OCI-LY1 (cell line): Measurements from ENCODE around the gene LRRFIP1.
A peak's percentile ranks its signal among the peaks of the same experiment; 100 is the strongest.

Source experiments
- H2AFZ ChIP-seq: fragments of 200-600 bp; sonication (generic), shearing (Covaris generic); 2 replicates; pipeline ENCODE4 v1.6.0; 2014; ENCODE audit warnings: antibody characterized with exemption, mild to moderate bottlenecking, low read length
- H3F3A ChIP-seq: fragments of 200-600 bp; sonication (generic), shearing (Covaris generic); 2 replicates; pipeline ENCODE4 v1.6.0; 2014; ENCODE audit warnings: mild to moderate bottlenecking, antibody characterized with exemption, low read length, moderate library complexity; ENCODE audit not compliant: insufficient read depth
- H3K27ac ChIP-seq: fragments of 200-600 bp; sonication (generic); 2 replicates; pipeline ENCODE4 v1.5.1; 2014; ENCODE audit warnings: low read length, mixed run types, mild to moderate bottlenecking, low read depth; ENCODE audit not compliant: poor library complexity, severe bottlenecking
- H3K27me3 ChIP-seq: fragments of 200-600 bp; sonication (generic); 2 replicates; pipeline ENCODE4 v1.6.0; 2014; ENCODE audit warnings: antibody characterized with exemption, mild to moderate bottlenecking, low read length, moderate library complexity; ENCODE audit not compliant: insufficient read depth
- H3K36me3 ChIP-seq: fragments of 200-600 bp; sonication (generic); 2 replicates; pipeline ENCODE4 v1.6.1; 2014; ENCODE audit warnings: mild to moderate bottlenecking, antibody characterized with exemption, low read length, moderate library complexity, mixed read lengths; ENCODE audit not compliant: insufficient read depth
- H3K4me1 ChIP-seq: fragments of 200-600 bp; sonication (generic); 2 replicates; pipeline ENCODE4 v1.5.1; 2014; ENCODE audit warnings: mild to moderate bottlenecking, low read length, moderate library complexity; ENCODE audit not compliant: insufficient read depth, severe bottlenecking
- H3K4me2 ChIP-seq: fragments of 200-600 bp; sonication (generic), shearing (Covaris generic); 2 replicates; pipeline ENCODE4 v1.6.1; 2014; ENCODE audit warnings: low read length
- H3K4me3 ChIP-seq: fragments of 200-600 bp; sonication (generic); 2 replicates; pipeline ENCODE4 v1.5.1; 2014; ENCODE audit warnings: low read length, low read depth, mild to moderate bottlenecking, mixed read lengths; ENCODE audit not compliant: poor library complexity, severe bottlenecking
- H3K79me2 ChIP-seq: fragments of 200-600 bp; shearing (Covaris generic); 2 replicates; pipeline ENCODE4 v1.6.1; 2016; ENCODE audit warnings: mixed run types, low read length, mixed read lengths; ENCODE audit not compliant: insufficient read depth
- H3K9ac ChIP-seq: fragments of 200-600 bp; sonication (generic), shearing (Covaris generic); 2 replicates; pipeline ENCODE4 v1.6.1; 2014; ENCODE audit warnings: mild to moderate bottlenecking, low read length, mixed read lengths
- H3K9me2 ChIP-seq: fragments of 200-600 bp; sonication (generic), shearing (Covaris generic); 2 replicates; pipeline ENCODE4 v1.6.1; 2014; ENCODE audit warnings: low read depth, mild to moderate bottlenecking, low read length, mixed read lengths
- H3K9me3 ChIP-seq: fragments of 200-600 bp; shearing (Covaris generic); 2 replicates; pipeline ENCODE4 v1.6.1; 2014; ENCODE audit warnings: low read length, mixed read lengths
- H4K20me1 ChIP-seq: fragments of 200-600 bp; sonication (generic), shearing (Covaris generic); 2 replicates; pipeline ENCODE4 v1.6.0; 2016; ENCODE audit warnings: mild to moderate bottlenecking, low read length; ENCODE audit not compliant: insufficient read depth
- CTCF ChIP-seq: fragments of 200-600 bp; sonication (generic), shearing (Covaris generic); IDR thresholded peaks from 2 replicates; pipeline ENCODE4 v1.5.1; 2017; ENCODE audit warnings: mild to moderate bottlenecking, antibody characterized with exemption, low read length, moderate library complexity, mixed read lengths
- EZH2 ChIP-seq: fragments of 200-600 bp; sonication (generic), shearing (Covaris generic); IDR thresholded peaks from 2 replicates; pipeline ENCODE4 v1.8.0; 2017; ENCODE audit warnings: borderline replicate concordance, mixed run types, mild to moderate bottlenecking, antibody characterized with exemption, low read length, moderate library complexity, mixed read lengths

Gene LRRFIP1

DNA sequence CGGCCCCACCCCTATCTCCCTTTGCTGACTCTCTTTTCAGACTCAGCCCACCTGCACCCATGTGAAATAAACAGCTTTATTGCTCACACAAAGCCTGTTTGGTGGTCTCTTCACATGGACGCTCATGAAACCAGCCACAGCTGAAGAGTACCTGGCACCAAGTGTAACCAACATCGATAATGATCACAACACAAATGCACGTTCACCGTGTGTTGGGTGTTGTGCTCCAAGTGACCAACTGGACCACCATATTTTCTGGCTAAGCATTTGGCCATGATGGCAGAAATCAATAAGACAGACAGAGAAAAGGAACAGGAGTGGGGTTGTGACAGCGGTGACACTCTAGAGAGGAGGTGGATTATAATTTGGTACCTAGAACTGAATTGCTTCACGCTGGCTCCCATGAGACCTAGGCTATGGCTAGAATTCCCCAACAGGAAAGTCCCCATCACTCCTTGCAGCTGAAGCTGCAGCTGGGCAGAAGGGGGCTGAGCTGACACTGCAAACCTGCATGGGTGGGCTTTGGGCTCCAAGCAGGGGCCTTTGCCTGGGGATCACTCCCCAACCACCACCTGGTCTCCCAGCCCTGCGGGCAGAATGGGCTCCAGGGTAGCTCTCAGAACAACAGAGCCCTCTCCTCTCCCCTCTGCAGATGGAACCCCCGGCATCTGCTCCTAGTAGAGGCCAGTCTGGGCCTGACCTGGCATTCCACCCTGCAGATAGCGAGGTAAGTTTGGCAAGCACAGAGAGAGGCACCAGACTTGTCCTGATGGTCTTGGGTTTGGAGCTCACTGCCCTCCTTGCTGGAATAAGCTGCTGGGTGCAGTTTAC, 14.6 kb upstream of the LRRFIP1 start:
- no peaks in the 10 kb centered on the region for H3K36me3 ChIP-seq
- H3K4me3 ChIP-seq, result no peak overlapping the region
- no peak overlapping the region for H3K27ac ChIP-seq
- no peak overlapping the region for H3K4me2 ChIP-seq
- no peak overlapping the region for H2AFZ ChIP-seq
- H3K9me3 ChIP-seq, result no peaks in the 10 kb centered on the region
- no peaks in the 10 kb centered on the region for H3F3A ChIP-seq
- H3K79me2 ChIP-seq, result no peaks in the 10 kb centered on the region
- H3K4me1 ChIP-seq, result no peaks in the 10 kb centered on the region
- no peaks in the 10 kb centered on the region for H4K20me1 ChIP-seq
- TF ChIP-seq EZH2, result no peak
- no peak overlapping the region for H3K9ac ChIP-seq
- peaks cover 5% of the 10 kb centered on the region; the same call in 1 of the 2 replicates for H3K27me3 ChIP-seq
- H3K9me2 ChIP-seq, result no peaks in the 10 kb centered on the region

DNA sequence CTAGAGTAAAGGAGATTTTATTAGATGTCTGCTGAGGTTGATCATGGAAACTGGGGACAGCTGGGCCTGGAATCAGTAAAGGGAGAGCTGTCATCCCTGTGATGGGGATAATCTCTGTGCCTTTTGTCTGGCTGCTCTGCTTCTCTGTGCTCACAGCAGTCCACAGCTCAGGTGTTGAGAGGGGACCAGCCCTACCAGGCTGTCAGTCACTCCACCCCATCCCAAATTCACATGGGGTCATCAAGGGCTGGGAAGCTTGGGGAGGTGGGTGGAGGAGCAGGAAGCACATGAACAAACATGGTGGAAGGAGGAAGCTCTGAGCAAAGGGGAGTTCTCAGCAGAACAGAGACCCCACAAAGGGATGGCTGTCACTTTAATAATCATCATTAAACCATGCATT, 13.7 kb upstream of the LRRFIP1 start:
- no peak overlapping the region for H3K27ac ChIP-seq
- no peaks in the 10 kb centered on the region for H3K36me3 ChIP-seq
- H3K9me2 ChIP-seq, result no peaks in the 10 kb centered on the region
- no peaks in the 10 kb centered on the region for H4K20me1 ChIP-seq
- H3K9me3 ChIP-seq, result no peaks in the 10 kb centered on the region
- H2AFZ ChIP-seq, result no peak overlapping the region
- H3K79me2 ChIP-seq, result no peaks in the 10 kb centered on the region
- no peaks in the 10 kb centered on the region for H3K4me1 ChIP-seq
- no peak overlapping the region for H3K4me2 ChIP-seq
- no peaks in the 10 kb centered on the region for H3F3A ChIP-seq
- H3K27me3 ChIP-seq, result peaks cover 8% of the 10 kb centered on the region; the same call in 1 of the 2 replicates
- no peak overlapping the region for H3K9ac ChIP-seq
- no peak overlapping the region for H3K4me3 ChIP-seq
- TF ChIP-seq EZH2 (no peak), CTCF (no peak)

- H3K4me2 ChIP-seq, result no peak overlapping the region
- TF ChIP-seq EZH2 (no peak), CTCF (peak; percentile 46; the same call in 1 of the 2 replicates)
- no peak overlapping the region for H3K4me3 ChIP-seq
- H3K9me3 ChIP-seq, result no peaks in the 10 kb centered on the region
- no peaks in the 10 kb centered on the region for H3K4me1 ChIP-seq
- H3K27me3 ChIP-seq, result peaks cover 11% of the 10 kb centered on the region; the same call in 1 of the 2 replicates
- H3K9me2 ChIP-seq, result no peaks in the 10 kb centered on the region
- no peak overlapping the region for H3K9ac ChIP-seq
- no peaks in the 10 kb centered on the region for H4K20me1 ChIP-seq
- H3K36me3 ChIP-seq, result no peaks in the 10 kb centered on the region
- no peak overlapping the region for H2AFZ ChIP-seq
- no peaks in the 10 kb centered on the region for H3F3A ChIP-seq
- H3K79me2 ChIP-seq, result no peaks in the 10 kb centered on the region
- H3K27ac ChIP-seq, result no peak overlapping the region
Observed at GRCh38 chr2:237614151-237614720, 13.2 kb upstream of the LRRFIP1 start.
